AG04450 (cell line): ENCODE results near the gene NOL3. TPM values are rescaled to one million over a fixed set of nuclear protein-coding genes. Genes with fewer than 3 reads are reported as not detected.
A peak's percentile ranks its signal among the peaks of the same experiment; 100 is the strongest.
"Not testable (repeated sequence)": the region's sequence is repeated elsewhere in the genome, so short reads cannot be mapped to it uniquely, and the experiment has no call there.

ENCODE experiments used
- CTCF ChIA-PET: fragments of 300-600, 350-600 bp; formaldehyde crosslinking; extraction: SDS; loops from one replicate; lab custom pipeline; 2022; ENCODE audit warnings: antibody characterized with exemption, inconsistent platforms; lab: Charles Lee
- POLR2A ChIA-PET: fragments of 350-600 bp; formaldehyde crosslinking; extraction: SDS; loops from one replicate; lab custom pipeline; 2021; ENCODE audit warnings: antibody characterized with exemption, inconsistent platforms; lab: Yijun Ruan, JAX
- DNase-seq: peaks from one replicate; pipeline ENCODE4 v3.0.0-alpha.2; 2011; ENCODE audit warnings: low read depth, low spot score
- H3K27ac ChIP-seq: one replicate; pipeline ENCODE4 v1.5.1; 2012; ENCODE audit warnings: low read depth, low read length, control low read depth
- H3K27me3 ChIP-seq: one replicate; pipeline ENCODE4 v1.6.0; 2012; ENCODE audit warnings: low read length; ENCODE audit not compliant: control insufficient read depth, insufficient read depth
- H3K4me3 ChIP-seq: 2 replicates; pipeline ENCODE4 v1.5.1; 2011; ENCODE audit warnings: mild to moderate bottlenecking, low read depth, low read length, control low read depth
- H3K9me3 ChIP-seq: 2 replicates; pipeline ENCODE4 v1.5.1; 2012; ENCODE audit warnings: low read length; ENCODE audit not compliant: control insufficient read depth, insufficient read depth
- CTCF ChIP-seq: IDR thresholded peaks from 2 replicates; pipeline ENCODE4 v1.5.1; 2011; ENCODE audit warnings: low read depth, low read length, control low read depth, inconsistent platforms
- polyA minus RNA-seq: library from RNA; depleted of rRNA, polyadenylated mRNA; stranded (reverse); fragments of >200 nt; gene quantifications from 2 replicates; pipeline ENCODE4 v1.2.3, GENCODE V29; 2011; rRNA and poly(A)+ RNA removed
- polyA plus RNA-seq: library from polyadenylated mRNA; depleted of rRNA; stranded (reverse); fragments of >200 nt; gene quantifications from 2 replicates; pipeline ENCODE4 v1.2.3, GENCODE V29; 2011; rRNA removed

The NOL3 gene
- 8.2 and 10.7 TPM in 2 replicates for polyA plus RNA-seq
- polyA minus RNA-seq: 3.9 and 4.7 TPM in 2 replicates

DNA sequence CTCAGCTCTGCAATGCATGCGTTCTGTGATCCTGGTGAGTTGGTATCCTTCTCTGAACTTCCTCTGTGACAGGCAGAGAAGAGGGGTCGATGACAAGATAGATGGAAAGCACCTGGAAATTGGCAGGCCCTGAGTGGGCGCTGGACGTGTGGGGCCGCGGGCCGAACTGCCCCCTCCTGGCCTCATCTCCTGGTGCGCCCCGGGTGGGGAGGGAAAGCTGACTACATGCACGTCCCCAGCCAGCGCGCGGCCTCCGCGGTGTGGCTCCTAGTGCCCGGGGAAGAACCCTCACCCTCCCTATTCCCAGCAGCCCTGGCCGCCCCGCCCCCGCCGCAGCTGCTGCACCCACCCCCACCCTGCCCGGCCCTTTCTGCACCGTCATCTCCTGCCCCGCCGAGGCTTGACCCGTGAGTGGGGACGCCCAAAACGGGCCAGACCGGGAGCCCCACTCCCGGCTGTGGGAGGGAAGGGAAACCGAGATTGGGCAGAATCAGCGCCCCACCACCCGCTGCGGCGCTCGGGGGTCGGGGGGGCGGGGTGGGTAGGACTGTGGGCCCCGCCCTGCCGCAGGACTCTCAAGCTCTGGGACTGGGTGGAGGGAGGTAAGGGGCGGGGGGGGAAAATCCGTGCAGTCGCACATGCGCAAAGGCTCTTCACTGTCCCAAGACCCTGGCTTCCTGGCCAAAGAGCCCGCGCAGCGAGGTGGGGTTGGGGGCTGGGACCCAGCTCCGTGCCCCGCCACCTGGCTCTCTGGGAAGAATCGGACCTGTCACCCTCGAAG is at the start of gene NOL3:
NOL3 (plus strand) TSS at position 371 of the 781 bp plus-strand sequence.
- Histone ChIP-seq H3K9me3 (no peaks in the 10 kb centered on the region; the same call in 1 of the 2 replicates), H3K4me3 (peak within 1 kb of the TSS; percentile 58), H3K27ac (peak within 1 kb of the TSS; percentile 80), H3K27me3 (peaks cover 25% of the 10 kb centered on the region)
- TF ChIP-seq CTCF: no peak
- CTCF ChIA-PET: interaction anchor here (0.6 to 1.6 kb wide), 6 partner anchors 8 to 280 kb away, joined by 3 to 5 read pairs (median 4); partner anchors contain the start of gene B3GNT9
- POLR2A ChIA-PET: interaction anchor here (0.6 to 1.9 kb wide), 8 partner anchors 10 to 364 kb away, joined by 3 to 10 read pairs (median 4); partner anchors contain the start of genes FBXL8 and TRADD
- DNase-seq: peak; percentile 36

- H3K27ac ChIP-seq, CTCF ChIA-PET, POLR2A ChIA-PET: not testable (repeated sequence)
These were observed 47.5 kb upstream of the NOL3 start for GRCh38 chr16:67122799-67123198.

GRCh38 chr16:67128417-67128816 is 41.9 kb upstream of the NOL3 start:
- H3K4me3 ChIP-seq: no peak overlapping the region
- CTCF ChIA-PET: interaction anchor here (1.3 kb wide), 1 partner anchor 27 kb away, joined by 4 read pairs; no protein-coding TSS in a partner anchor
- H3K27ac ChIP-seq: no peak overlapping the region
- no peak for TF ChIP-seq CTCF
- no peaks in the 10 kb centered on the region for H3K27me3 ChIP-seq
- no peak for DNase-seq
- H3K9me3 ChIP-seq: no peaks in the 10 kb centered on the region
- POLR2A ChIA-PET: no interaction called here

More at GRCh38 chr16:67122799-67123198, 47.5 kb upstream of the NOL3 start:
- not testable (repeated sequence) for H3K9me3 ChIP-seq, DNase-seq, H3K27me3 ChIP-seq, H3K4me3 ChIP-seq

GRCh38 chr16:67128887-67129286 is 41.5 kb upstream of the NOL3 start:
- POLR2A ChIA-PET: no interaction called here
- Histone ChIP-seq H3K27me3 (no peaks in the 10 kb centered on the region), H3K9me3 (no peaks in the 10 kb centered on the region), H3K27ac (no peak overlapping the region), H3K4me3 (no peak overlapping the region)
- no peak for TF ChIP-seq CTCF
- DNase-seq: no peak
- CTCF ChIA-PET: interaction anchor here (1.3 to 2.1 kb wide), 2 partner anchors 26 kb away, joined by 4 to 6 read pairs; no protein-coding TSS in a partner anchor

DNA sequence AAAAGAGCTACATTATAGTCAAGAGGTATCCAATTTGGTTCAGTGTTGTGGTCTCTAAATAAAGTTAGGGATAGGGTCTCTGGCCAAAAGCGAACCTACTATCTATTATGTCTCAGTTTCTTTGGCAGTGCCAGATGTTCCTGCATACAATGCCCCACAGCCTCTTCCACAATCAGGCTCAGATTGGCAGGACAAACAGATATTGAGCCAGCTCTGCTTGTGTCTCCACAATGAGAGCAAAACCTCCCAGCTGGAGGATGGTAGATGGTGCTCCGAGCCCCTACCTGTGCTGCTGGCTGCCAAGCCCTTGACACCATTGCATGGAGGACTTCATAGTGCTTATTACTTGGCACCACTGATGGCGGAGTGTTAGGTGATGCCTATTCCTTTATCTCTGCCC is 40.9 kb upstream of the NOL3 start:
- ChIA-PET POLR2A (no interaction called here), CTCF (interaction anchor here (1.1 to 2.1 kb wide), 2 partner anchors 26 to 56 kb away, joined by 3 to 6 read pairs; no protein-coding TSS in a partner anchor)
- TF ChIP-seq CTCF: no peak
- Histone ChIP-seq H3K9me3 (no peaks in the 10 kb centered on the region), H3K27me3 (no peaks in the 10 kb centered on the region), H3K27ac (no peak overlapping the region), H3K4me3 (no peak overlapping the region)
- DNase-seq: no peak
